NCI-H460 (cell line): ENCODE data around the gene DISP2. TPM values are rescaled to one million over a fixed set of nuclear protein-coding genes. Genes with fewer than 3 reads are reported as not detected.

ENCODE experiments used
- DNase-seq: peaks from one replicate; pipeline ENCODE4 v3.0.0-alpha.2; 2016; ENCODE audit warnings: low read depth; ENCODE audit errors: extremely low read depth
- polyA plus RNA-seq: library from polyadenylated mRNA; depleted of rRNA; stranded (reverse); fragments of >200 nt; gene quantifications from 2 replicates; pipeline ENCODE4 v1.2.3, GENCODE V29; 2014; cell fraction: nucleus; rRNA removed
- total RNA-seq: library from RNA; depleted of rRNA; stranded (reverse); fragments of >200 nt; shearing (Covaris generic); gene quantifications from 2 replicates; pipeline ENCODE4 v1.2.3, GENCODE V29; 2014; rRNA removed

DISP2 gene, protein sequence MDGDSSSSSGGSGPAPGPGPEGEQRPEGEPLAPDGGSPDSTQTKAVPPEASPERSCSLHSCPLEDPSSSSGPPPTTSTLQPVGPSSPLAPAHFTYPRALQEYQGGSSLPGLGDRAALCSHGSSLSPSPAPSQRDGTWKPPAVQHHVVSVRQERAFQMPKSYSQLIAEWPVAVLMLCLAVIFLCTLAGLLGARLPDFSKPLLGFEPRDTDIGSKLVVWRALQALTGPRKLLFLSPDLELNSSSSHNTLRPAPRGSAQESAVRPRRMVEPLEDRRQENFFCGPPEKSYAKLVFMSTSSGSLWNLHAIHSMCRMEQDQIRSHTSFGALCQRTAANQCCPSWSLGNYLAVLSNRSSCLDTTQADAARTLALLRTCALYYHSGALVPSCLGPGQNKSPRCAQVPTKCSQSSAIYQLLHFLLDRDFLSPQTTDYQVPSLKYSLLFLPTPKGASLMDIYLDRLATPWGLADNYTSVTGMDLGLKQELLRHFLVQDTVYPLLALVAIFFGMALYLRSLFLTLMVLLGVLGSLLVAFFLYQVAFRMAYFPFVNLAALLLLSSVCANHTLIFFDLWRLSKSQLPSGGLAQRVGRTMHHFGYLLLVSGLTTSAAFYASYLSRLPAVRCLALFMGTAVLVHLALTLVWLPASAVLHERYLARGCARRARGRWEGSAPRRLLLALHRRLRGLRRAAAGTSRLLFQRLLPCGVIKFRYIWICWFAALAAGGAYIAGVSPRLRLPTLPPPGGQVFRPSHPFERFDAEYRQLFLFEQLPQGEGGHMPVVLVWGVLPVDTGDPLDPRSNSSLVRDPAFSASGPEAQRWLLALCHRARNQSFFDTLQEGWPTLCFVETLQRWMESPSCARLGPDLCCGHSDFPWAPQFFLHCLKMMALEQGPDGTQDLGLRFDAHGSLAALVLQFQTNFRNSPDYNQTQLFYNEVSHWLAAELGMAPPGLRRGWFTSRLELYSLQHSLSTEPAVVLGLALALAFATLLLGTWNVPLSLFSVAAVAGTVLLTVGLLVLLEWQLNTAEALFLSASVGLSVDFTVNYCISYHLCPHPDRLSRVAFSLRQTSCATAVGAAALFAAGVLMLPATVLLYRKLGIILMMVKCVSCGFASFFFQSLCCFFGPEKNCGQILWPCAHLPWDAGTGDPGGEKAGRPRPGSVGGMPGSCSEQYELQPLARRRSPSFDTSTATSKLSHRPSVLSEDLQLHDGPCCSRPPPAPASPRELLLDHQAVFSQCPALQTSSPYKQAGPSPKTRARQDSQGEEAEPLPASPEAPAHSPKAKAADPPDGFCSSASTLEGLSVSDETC (N-terminal part only)
- total RNA-seq, result 0.12 and 1.0 TPM in 2 replicates
- polyA plus RNA-seq, result 0.26 and 1.8 TPM in 2 replicates

DNA sequence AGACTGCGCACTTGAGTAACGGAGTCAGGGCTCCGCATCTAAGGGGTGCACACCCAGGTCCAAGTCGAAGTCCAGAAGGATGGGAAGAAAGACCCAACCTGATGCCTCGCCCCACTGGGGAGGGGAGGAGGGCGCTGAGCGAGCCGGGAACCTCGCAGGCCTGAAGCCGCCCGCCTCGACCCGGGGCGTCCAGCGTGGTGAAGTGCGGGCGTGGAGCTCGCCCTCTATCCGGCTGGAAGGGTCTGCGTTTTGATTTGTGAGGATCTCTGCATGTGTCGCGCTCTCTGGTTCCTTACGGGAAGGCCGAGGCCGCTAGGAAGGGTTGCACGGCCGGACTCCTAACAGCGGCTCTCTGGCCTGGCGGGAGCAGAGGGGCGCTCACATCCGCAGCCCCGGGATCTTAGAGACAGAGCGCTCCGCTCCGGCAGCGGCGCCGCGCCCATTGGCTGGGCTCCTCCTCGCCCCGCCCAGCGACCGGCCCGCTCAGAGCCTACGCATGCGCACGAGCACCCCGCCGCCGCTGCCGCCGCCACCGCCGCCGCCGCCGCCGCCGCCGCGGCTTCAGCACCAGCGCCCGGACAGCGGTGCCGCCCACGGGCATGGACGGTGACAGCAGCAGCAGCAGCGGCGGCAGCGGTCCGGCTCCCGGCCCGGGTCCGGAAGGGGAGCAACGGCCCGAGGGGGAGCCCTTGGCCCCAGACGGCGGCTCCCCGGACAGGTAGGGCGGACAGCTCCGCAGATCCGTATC, at the start of gene DISP2:
Gene DISP2 (plus strand): TSS at position 497 of the 748 bp plus-strand sequence. CDS start 103 bp downstream, at position 600.
- DNase-seq, result peak; percentile 79

DNA sequence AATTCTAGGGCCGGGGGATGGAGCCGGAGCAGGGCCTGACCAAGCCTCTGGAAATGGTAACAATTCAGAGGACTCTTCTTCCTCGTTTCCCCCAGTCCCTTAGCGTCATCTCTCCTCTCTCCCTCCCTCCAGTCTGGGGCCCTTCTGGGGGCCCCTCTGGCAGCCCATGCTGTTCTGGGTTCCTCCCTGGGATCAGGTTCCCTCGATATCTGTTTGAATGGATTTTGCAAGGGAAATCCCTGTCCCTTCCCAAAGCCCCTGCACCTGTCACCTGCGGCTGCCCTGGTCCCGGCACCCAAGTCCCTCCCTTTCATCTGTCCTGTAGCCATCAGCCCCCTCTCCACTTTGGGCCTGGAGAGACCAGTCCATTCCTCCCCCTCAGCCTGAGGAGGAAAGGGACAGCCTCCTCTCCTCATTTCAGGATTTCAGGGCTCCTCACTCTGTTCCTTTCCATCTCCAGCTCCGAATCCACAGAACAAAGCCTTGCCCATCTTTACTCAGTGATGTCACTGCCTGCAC, 48.6 kb upstream of the DISP2 start:
- no peak for DNase-seq

DNA sequence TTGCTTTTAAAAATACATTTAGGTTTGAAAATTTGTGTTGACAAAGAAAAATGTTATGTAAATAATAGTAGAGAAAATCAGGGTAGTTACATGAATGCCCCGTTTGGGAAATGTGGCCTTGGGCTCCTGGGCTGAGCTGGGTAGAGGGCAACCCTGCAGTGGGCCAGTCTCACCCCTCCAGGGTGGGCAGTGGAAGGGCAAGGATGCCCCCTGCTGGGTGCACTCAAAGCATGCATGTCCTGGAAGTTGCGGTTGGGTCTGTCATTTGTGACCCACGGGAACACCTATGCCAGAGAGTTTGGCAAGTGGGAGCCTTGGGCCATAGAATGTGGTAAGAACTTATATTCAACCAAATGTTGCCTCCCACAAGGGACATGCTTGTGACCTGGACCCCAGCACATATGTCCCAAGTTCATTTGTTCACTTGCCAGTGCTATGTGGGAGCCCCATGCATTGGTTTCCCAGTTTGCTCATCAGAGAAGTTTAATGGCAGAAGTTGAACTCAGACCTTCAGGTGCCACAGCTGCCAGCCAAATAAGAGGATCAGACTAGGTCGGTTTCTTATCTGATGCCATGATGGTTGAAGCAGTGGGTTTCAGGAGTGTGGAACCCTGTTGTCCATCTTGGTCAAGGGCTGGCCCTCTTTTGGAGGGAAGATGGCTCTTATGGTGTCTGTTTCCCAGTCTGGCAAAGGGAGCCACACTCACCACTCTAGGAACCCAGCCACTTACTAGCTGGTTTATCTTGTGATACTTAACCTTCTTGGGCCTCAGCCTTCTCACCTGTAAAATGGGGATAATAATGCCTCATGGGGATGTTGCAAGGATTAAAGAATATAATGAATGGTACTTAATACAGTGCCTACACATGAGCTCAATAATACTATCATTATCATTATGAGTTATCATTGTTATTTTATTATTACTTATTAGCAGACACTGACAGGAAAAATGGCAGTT, 47.7 kb upstream of the DISP2 start:
- peak; percentile 55 for DNase-seq

DNA sequence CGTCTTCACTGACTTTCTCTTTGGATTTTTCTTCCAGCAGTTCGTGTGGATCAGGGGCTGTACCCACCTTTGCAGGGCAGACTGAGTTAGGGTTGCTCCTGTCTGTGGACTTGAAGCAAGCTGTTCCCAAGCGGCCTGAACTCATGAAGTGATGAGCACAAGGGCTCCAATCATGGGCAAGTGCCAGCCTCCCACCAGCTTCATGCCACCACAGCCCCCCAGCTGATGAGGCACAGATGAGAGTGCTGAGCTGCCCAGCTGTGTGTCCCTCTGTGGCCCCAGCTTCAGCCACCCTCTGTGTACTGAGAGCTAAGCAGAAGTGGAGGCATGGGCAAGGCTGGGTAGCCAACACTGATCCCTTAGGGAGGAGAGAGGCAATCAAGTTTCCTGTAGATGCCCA, 47.0 kb upstream of the DISP2 start:
- DNase-seq, result no peak

DNA sequence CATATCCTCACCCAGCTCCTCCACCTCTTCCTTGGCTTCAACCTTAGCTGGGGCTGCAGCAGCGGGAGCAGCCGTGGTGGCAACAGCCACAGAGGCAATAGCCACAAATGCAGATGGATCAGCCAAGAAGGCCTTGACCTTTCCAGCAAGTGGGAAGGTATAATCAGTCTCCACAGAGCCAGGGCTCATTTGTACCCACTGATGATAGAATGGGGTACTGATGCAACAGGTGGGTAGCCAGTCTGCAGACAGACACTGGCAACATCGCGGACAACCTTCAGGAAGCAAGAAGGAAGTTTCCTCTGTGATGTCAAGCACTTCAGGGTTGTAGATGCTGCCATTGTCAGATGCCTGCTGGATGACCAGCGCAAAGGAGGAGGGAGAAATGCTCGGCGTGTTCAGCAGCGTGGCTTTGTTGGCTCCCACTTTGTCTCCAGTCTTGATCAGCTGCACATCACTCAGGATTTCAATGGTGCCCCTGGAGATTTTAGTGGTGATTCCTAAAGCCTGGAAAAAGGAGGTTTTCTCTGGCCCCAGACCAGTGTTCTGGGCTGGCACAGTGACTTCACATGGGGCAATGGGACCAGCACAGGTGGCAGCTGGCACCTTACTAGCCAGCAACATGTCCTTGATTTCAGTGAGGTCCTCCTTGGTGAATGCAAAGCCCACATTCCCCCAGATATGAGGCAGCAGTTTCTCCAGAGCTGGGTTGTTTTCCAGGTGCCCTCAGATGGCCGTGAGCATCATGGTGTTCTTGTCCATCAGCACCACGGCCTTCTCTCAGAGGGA, 45.5 kb upstream of the DISP2 start:
- no peak for DNase-seq

DNA sequence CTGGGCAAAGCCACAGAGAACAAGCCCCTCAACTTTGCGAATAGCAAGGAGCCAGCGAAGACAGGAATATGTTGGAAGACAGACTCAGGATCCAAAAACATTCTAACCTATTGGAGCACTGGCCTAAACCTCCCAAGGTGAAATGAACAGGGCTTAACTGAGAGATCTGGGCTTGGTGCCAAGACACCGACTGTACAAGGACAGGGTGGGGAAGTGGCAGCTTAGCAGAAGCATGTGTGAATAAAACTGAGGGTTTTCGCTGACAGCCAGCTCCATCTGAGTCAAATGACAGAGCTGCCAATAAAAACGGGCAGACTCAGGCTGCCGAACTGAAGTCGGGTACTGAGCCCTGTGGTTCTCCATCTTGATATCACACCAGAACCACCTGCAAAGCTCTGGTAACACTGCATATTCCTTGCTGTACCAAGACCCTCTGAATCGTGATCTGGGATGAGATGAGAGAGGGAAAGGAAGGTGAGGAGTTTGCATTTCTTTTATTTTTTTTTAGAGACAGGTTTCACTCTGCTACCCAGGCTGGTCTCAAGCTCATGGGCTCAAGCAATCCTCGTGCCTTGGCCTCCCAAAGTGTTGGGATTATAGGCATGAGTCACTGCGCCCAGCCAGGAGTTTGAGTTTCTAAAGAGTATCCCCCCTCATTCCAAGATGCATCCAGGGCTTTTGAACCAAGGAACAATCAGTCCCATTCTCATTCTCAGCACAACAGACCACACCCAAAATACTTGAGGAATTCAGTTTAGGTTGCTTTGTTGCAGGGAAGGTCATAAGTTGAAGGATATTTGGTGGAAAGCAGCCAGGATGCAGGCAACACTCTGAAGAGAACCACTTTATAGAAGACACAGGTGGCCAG, 44.3 kb upstream of the DISP2 start:
- no peak for DNase-seq

DNA sequence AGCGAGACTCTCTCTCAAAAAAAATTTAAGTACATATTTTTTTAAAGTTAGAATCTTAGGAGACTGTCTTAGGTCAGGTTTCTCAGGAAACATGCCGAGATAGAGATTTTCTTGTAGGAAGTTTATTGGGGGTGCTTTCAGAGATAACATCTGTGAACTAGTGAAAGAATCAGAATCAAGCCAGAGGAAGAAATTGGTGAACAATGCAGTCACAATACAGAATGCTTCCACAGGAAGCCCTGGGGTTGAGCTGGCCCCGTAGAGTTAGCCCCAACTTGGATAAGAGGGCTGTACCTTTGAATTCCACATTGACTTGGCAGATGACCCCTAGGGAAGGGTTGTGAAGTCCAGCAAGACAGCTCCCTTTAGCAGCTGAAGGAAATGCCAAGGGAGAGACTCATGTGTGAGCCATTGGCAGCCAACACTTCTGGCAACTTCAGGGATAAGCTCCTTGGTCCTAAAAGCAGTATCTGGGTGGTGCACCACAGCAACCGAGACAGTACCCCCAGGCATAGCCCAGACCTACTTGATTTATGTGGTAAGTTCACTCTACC, 43.2 kb upstream of the DISP2 start:
- DNase-seq, result no peak

DNA sequence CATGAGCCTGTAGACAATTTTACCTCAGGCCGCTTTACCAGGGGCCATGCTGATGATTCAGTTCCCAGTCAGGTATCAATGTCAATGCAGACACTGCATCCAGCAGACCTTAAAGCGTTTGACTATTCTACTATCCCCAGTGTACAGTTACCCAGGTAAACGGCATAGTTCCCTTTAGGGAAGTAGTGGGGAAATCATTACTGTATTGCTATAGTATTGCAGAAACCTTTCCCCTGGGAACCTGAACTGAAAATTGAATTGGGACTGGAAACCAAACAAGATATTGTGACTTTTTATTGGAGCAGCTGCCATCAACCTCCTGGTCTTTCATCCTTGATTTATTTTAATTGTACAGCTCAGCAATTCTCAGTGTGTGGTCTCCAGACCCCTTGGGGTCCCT, 41.1 kb upstream of the DISP2 start:
- no peak for DNase-seq

DNA sequence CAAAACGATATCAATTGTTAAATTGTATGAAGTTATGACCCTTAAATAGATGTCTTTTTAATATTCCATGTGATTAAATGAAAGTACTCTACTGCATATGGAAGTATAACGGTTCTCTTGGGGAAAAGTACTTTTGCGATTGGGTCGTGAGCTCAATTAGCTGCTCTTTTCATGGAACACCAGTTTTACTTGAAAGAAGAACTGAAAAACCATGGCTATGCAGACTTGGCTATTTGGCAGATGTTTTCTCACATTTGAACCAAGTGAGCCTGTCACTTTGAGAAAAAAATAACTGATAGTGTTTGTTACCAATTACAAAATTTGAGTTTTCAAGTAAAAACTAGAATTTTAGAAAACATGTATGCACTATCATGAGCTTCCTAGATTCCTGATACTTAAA, 40.4 kb upstream of the DISP2 start:
- DNase-seq, result no peak

DNA sequence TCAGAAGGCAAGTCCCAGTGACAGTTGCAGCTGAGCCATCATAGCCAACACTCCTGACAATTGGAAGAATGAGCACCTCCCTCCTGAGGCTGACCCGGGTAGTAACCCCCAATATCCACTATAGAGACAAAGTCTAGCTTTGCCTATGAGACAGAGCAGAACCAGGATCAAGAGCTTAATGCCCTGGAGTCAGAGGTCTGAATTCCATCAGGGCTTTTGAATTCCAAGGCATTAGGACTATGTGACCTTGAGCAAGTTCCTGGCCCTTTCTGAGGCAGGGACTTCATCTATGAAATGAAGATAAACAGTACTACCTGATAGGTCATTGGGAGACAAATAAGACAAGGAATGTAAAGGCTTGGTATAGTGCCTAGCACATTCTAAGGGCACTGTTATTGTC, 37.6 kb upstream of the DISP2 start:
- DNase-seq, result no peak

DNA sequence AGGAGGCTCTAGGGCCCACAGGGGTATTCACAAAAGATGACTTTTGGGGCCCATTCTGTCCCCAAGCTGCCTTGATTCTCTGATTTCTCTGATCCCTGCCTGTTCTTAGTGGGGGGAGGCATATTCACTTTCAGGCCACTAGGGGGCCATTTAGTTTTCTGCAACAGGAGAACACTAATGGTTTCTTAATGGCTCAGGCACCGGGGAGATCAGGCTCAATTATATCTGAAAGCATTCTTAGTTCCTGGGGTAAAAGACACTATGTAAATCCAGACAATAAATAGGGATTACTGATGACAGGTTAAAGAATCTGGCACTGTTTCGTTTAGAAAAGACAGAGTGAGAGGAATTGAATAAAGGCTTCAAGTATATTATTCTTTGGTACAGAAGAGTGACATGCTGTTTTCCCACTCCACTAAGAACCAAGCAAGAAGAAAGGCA, 37.1 kb upstream of the DISP2 start:
- DNase-seq, result peak; percentile 64

DNA sequence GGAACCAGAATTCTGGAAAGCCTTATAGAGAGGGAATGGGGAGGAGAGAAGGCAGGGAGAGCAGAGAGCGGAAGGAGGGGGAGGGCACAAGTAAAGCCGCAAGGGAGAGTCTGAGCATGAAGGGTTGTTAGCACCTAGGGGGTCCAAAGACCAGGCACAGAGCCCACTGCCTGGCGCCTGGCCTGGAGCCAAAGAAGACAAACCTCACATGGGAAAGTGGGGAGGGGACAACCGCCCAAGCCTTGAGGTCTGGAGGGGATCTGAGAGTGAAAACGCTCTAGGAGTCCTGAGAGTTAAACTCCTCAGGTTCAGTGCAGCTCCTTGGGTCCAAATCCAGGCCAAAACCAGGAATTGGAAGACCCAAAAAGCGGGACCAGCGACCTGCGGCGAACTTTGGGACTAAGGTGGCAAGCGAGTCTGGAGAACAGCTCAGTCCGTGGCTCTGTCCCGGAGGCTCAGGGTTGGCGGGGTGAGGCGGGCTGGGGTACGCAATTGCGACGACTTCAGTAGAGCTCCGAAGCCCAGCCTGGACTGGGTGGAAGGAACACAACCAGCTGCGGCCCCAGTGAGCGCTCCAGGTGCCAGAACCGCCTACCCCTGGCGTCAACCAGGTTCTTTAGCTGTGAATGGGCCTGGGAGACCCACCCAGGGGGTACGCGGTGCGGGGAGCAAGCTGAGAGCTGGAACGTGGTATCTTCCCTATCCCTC, 35.3 kb upstream of the DISP2 start:
- no peak for DNase-seq

DNA sequence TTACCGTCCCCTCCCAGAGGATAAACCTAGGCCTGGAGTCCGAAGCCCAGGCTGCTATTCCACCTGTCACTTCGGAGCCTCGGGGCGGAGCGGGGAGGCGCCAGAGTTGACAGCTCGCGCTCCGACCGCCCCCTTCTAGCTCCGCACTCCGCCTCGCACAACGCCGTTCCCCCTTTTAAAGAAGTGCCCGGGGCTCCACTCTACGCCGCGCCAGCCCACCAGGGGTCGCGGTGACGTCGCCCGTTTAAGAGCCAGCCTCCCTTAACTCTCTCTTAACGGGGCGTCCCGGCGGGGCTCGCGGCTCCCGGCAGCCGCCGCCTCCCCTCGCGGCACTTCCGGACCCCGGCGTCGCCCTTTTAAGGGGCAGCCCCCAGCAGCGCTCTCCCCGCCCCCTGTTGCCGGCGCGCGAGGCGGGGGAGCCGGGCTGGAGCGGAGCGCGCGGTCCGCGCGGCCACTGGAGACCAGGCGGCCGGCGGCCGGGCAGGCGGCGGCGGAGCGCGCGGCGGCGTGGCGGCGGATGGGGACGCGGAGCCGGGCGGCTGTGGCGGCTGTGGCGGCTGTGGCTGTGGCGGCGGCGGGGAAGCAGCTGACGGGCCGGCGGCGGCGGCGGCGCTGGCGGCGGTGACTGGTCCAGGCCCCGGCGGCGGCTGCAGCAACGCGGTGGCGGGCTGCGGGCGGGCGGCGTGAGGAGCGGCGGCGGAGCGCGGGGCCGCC, 34.6 kb upstream of the DISP2 start, which contains the start of gene INAFM2:
Gene INAFM2 (plus strand): TSS at position 454 of the 714 bp plus-strand sequence. CDS start 364 bp downstream, outside the sequence.
- DNase-seq, result peak; percentile 61

DNA sequence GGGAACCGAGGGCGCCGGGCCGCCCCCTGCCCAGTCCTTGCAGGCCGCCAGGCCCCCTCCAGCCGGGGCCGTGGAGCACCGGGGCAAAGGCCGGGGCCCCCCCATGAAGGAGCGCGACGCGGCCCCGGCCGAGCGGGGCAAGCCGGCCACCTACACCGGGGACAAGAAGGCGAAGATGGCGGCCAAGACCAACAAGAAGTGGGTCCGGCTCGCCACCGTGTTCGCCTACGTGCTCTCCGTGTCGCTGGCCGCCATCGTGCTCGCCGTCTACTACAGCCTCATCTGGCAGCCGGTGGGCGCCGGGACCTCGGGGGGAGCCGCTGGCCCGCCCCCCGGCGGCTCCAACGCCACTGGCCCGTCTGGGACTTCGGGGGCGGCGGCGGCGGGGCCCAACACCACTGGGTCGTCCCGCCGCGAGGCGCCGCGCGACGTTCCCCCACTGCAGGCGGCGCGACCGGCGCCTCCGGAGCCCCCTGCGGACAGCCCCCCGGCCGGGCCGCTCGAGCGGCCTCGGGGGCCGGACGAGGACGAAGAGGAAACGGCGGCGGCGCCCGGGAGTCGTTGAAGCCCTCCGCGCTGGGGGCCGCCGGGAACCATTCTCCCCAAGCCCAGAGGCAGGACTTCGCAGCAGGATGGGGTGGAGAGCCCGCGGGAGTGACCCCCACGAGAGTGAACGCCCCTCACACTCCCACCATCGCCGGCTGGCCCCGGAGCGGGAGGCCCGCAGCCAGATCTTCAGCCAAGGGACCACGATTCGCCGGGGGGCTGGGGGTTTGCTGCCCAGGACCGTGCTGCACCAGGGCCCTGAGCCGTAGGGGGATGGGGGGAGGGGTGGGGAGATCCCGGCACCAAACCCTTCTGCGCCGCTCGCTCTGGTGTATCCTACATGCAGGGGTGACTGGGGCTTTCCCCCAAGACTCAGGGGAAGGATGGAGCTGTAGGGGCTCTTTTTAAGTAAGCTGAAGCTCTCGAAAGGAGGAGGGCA, 33.8 kb upstream of the DISP2 start:
- no peak for DNase-seq
